MCF 10A (cell line): ENCODE measurements around the gene ALKAL2. TPM values are rescaled to one million over a fixed set of nuclear protein-coding genes. Genes with fewer than 3 reads are reported as not detected.

Experiments
- BruUV-seq: library from RNA; stranded (reverse); fragments of 400-500 nt; replicated peaks from 2 replicates; lab custom pipeline; 2021; lab: Mats Ljungman, UMichigan
- CTCF ChIA-PET: fragments of 300-600 bp; sonication (Branson Sonifier 250); formaldehyde crosslinking; extraction: SDS; loops from one replicate; lab custom pipeline; 2021; ENCODE audit warnings: antibody characterized with exemption, inconsistent platforms; lab: Yijun Ruan, JAX
- POLR2A ChIA-PET: fragments of 300-600, 350-650 bp; sonication (Branson Sonifier 250); formaldehyde crosslinking; extraction: SDS; loops from one replicate; lab custom pipeline; 2020; ENCODE audit warnings: antibody characterized with exemption, inconsistent platforms; lab: Yijun Ruan, JAX
- DNase-seq: peaks from one replicate; pipeline ENCODE4 v3.0.0-alpha.2; 2018; ENCODE audit not compliant: unreplicated experiment
- H3K27ac Mint-ChIP-seq: one replicate; pipeline ENCODE4 v1.8.0; 2022; ENCODE audit warnings: mild to moderate bottlenecking, low read depth, mixed read lengths; ENCODE audit not compliant: unreplicated experiment
- H3K27me3 Mint-ChIP-seq: one replicate; pipeline ENCODE4 v1.8.0; 2022; ENCODE audit warnings: mixed read lengths; ENCODE audit not compliant: insufficient read depth, unreplicated experiment
- H3K36me3 Mint-ChIP-seq: one replicate; pipeline ENCODE4 v1.8.0; 2022; ENCODE audit warnings: mild to moderate bottlenecking, moderate library complexity, mixed read lengths; ENCODE audit not compliant: insufficient read depth, unreplicated experiment
- H3K4me1 Mint-ChIP-seq: one replicate; pipeline ENCODE4 v1.8.0; 2022; ENCODE audit warnings: mixed read lengths; ENCODE audit not compliant: insufficient read depth, unreplicated experiment
- H3K4me3 Mint-ChIP-seq: one replicate; pipeline ENCODE4 v1.8.0; 2022; ENCODE audit warnings: mild to moderate bottlenecking, moderate library complexity, mixed read lengths; ENCODE audit not compliant: unreplicated experiment
- H3K9me3 Mint-ChIP-seq: one replicate; pipeline ENCODE4 v1.8.0; 2022; ENCODE audit warnings: mixed read lengths; ENCODE audit not compliant: unreplicated experiment
- CTCF ChIP-seq: fragments of 200-600 bp; IDR thresholded peaks from one replicate; pipeline ENCODE4 v1.8.0; 2022; ENCODE audit warnings: antibody characterized with exemption, mild to moderate bottlenecking; ENCODE audit not compliant: unreplicated experiment
- intact Hi-C: fragments of 100-400 bp; cut with micrococcal nuclease; formaldehyde crosslinking; loops from 2 replicates; pipeline ENCODE4 v1.14.1; 2022
- total RNA-seq: library from RNA; stranded (reverse); gene quantifications from 2 replicates; pipeline ENCODE4 v1.2.3, GENCODE V29; 2022

The ALKAL2 gene
- total RNA-seq, 1 experiment from 2014 or later, result not detected

- Mint-ChIP-seq H3K9me3 (no peaks in the 10 kb centered on the region), H3K27me3 (no peaks in the 10 kb centered on the region), H3K36me3 (peaks cover 32% of the 10 kb centered on the region), H3K27ac (no peak overlapping the region), H3K4me1 (no peaks in the 10 kb centered on the region), H3K4me3 (no peak overlapping the region)
- no peak for TF ChIP-seq CTCF
- no TSS peak for BruUV-seq
- CTCF ChIA-PET, result no interaction called here
- no peak for DNase-seq
- POLR2A ChIA-PET, result interaction anchor here (1.1 kb wide), 1 partner anchor 31 kb away, joined by 3 read pairs; no protein-coding TSS in a partner anchor
- intact Hi-C loops, result no loop called here
These were observed 54.9 kb downstream of the ALKAL2 start for GRCh38 chr2:233030-233429.

- no peaks in the 10 kb centered on the region for H3K4me1 Mint-ChIP-seq
- no peak overlapping the region for H3K4me3 Mint-ChIP-seq
- no TSS peak for BruUV-seq
- H3K27me3 Mint-ChIP-seq, result no peaks in the 10 kb centered on the region
- no peaks in the 10 kb centered on the region for H3K9me3 Mint-ChIP-seq
- ChIA-PET CTCF (interaction anchor here (0.6 to 0.7 kb wide), 2 partner anchors 55 to 90 kb away, joined by 5 to 6 read pairs; no protein-coding TSS in a partner anchor), POLR2A (interaction anchor here (0.6 kb wide), 2 partner anchors 29 to 85 kb away, joined by 3 read pairs; no protein-coding TSS in a partner anchor)
- DNase-seq, result no peak
- no peak overlapping the region for H3K27ac Mint-ChIP-seq
- no peak for TF ChIP-seq CTCF
- intact Hi-C loops, result no loop called here
- H3K36me3 Mint-ChIP-seq, result peaks cover 42% of the 10 kb centered on the region
These were observed 56.2 kb downstream of the ALKAL2 start for GRCh38 chr2:231521-232185.

Other genes with a start within 250 kb of the ALKAL2 start
- 8.3 and 10.3 TPM in 2 replicates for gene FAM110C, start 241.6 kb downstream of the ALKAL2 start, total RNA-seq
- 39.1 and 47.4 TPM in 2 replicates for gene SH3YL1, start 24.1 kb downstream of the ALKAL2 start, total RNA-seq
- 132 and 135 TPM in 2 replicates for gene ACP1, start 23.1 kb downstream of the ALKAL2 start, total RNA-seq